ENCODE data around the gene DPM2.

DPM2 gene

DNA sequence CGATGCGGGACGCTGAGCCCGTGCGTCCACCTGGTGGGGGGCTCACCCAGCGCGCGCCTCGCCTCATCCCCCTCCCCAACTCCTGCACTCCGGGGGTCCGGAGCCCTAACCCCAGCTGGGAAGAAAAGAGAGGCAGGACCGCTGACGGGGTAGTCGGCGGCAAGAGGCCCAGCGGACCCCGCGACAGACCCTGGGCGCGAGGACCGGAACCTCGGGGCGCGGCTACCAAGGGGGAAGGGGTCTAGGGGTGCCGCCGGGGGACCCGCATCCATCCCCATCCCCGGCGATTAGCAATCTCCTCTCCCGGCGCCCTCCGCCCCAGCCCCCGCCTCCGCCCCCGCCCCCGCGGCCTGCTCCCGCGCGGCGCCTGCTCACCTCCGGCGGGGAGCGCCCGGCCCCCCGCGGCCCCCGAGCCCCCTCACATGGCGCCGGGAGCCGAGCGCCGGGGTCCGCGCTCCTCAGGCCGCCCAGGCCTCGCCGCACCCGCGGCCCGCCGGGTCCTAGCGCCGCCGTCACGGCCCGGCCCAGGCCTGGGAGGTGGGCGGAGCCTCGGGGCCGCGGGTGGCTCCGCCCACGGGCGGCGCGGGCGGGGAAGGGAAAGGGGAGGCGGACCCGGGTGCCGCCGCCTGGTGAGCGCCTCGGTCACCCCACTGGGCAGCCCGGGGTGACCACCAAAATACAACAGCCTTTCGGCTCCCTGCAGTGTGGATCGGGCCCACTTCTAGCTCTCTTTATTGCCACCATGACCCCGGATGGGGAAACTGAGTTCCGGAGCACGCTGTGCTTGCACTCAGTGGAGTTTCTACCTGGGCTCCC is 38.3 kb downstream of the DPM2 start, which contains the start of gene ST6GALNAC6:
ST6GALNAC6 (minus strand) TSS at position 476 of the 816 bp plus-strand sequence. CDS start 1,622 bp downstream, outside the sequence.
- DNase-seq (ENCODE audit: low read depth in 4 of 4, low spot score in 1 of 4): peak; percentile 47 to 67 (median 56)

DNA sequence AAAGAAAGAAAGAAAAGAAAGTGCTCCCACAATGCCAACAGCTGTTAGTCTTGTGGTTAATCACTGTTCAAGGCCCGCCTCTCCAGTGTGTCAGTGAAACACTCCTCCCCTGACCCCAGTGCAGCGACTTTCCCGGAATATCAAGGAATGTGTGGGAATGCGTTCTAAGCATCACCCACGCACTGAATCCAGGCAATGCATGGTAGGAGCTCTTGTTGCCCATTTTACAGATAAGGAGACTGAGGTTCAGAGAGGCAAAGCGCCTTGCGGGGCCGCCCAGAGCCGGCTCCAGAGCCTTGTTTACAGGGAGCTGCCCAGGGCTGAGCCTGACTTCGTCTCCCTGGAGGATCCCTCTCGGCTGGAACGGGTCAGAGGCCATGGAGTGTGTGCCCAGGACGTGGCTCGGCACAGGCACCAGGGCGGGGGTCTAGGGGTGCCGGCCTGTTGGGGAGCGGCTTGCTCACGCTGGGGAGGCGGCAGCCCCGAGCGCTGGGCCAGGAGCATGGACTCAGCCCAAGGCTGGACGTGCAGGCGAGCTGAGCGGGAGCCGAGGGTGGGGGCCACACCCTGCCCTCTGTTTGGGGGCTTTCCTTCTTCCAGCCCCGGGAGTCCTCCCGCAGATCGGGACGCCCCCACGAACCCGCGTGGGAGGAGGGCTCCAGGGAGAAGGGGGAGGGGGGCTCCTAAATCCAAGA is 39.1 kb downstream of the DPM2 start:
- DNase-seq (ENCODE audit: low read depth in 4 of 4, low spot score in 1 of 4): no peak

DNA sequence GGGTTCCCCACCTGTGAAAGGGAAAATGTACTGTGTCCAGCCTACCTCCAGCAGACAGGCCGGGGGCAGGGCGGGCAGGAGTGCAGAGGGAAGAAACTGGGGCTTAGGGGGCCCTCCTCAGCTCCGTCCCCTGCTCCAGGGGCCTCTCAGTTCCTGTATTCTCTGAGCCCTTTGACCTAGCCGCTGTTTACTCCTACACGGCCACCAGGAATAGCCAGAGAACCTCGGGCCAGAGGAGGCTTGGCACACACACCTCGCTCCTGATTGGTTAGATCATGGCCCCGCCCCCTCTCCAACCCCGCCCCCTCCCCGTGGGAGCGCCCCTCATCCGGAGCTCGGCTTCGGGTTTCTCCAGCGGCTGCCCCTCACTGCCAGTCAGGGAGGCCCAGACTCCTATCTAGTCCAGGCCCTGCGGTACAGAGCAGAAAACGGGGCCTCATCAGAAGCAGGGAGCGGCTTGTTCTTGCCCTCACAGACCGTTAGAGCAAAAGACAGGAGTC is 40.4 kb downstream of the DPM2 start:
- DNase-seq (ENCODE audit: low read depth in 4 of 4, low spot score in 1 of 4): no peak

DNA sequence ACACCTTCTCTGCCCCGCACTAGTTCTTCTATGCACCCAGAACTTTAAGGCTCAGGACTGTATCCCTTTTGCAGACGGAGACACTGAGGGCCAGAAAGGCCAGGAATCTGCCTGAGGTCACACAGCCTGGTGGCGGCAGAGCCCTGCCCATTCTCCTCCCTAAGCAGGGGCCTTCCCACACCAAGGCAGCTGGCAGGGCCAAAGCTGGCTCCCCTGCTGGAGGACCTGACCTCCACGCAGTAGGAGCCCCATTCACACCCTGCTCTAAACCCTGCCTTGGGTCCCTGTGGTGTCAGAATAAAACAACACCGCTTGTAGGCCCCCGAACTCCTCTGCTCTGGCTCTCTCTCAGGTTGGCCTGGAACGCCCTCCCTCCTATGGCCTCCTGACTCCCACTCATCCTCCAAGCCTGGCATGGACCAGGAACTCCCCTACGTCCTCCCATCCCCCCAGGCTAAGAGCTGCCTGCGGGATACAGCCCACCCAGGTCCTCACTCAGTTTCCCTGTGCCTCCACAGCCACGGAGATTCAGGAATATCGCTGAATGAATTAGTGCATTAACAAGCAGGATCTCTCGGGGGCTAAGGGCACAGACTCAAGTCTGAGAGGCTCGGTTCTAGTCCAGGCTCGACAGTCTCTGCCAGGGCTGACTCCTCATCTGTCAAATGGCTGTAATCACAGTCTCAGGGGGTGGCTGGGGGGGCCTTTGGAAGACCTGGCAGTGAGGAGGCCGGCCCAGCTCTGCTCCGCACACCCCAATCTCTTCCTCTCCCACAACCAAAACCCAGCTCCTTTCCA is 41.1 kb downstream of the DPM2 start:
- no peak for DNase-seq (ENCODE audit: low read depth in 4 of 4, low spot score in 1 of 4)

DNA sequence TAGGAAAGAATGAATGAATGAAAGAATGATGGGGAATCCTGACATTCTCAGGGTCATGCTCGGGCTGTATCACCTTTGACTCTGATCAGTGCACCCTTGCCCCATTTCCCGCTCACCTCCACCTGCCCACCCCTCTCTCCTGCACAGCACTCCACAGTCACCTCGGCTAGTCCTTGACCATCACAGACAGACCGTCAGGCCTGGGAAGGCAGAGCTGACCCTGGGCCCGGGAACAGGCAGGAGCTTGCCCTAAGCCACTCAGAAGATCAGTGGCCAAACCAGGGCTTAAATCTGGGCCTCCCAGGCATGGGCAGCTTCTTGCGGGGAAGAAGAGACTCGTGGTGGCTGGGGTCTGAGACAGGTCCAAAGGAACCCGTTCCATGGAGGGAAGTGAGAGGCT is 41.8 kb downstream of the DPM2 start:
- no peak for DNase-seq (ENCODE audit: low read depth in 4 of 4, low spot score in 1 of 4)

DNA sequence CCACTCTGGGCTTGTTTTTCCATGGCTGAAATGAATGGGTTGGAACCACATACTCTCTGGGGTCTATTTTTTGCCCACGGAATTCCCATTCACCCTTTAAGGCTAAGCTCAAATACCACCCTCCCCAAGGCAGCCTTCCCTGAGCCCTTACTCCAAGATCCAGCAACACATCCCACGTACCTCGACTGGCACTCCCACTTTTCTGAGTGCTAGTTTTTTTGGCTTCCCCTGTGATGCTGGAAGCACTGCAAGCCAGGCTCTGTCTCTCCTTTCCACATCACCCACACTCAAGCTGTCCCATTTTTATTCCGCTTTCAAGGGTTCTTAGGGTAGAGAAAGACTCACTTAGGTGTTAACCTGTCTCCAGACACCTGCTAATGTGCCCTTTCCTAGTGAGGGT is 44.3 kb downstream of the DPM2 start:
- DNase-seq (ENCODE audit: low read depth in 4 of 4, low spot score in 1 of 4): no peak

DNA sequence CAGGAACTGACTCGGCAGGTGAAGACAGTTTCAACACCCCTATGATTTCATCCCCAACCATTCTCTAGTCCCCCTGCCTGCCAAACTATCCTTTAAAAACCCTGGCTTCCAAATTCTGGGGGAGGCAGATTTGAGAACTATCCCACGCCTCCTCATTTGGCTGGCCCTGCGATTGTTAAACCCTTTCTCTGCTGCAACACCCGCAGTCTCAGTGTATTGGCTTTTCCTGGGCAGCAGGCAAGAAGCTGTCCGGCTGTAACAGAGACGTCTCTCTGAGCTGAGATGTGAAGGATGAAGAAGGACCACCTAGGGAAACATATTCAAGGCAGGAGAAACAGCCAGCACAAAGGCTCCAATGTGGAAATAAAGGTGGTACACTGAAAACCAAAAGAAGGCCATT is 44.8 kb downstream of the DPM2 start:
- no peak for DNase-seq (ENCODE audit: low read depth in 4 of 4, low spot score in 1 of 4)

DNA sequence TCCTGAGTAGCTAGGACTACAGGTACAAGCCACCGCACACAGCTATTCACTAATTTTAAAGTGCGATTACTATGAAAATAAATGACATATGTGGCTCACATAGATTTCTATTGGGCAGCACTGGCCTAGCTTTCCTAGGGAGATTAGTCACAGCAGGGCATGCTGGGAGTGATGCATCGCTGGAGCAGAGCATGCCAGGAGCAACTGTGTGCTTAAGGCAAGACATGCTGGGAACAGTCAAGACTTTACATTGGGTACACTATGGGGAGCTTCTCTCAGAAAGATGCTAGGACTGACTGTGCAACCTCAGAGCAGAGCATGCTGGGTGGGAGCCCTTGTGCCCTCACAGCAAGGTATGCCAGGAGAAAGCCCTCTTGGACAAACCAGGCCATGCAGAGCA is 47.6 kb downstream of the DPM2 start:
- DNase-seq (ENCODE audit: low read depth in 4 of 4, low spot score in 1 of 4): no peak

DNA sequence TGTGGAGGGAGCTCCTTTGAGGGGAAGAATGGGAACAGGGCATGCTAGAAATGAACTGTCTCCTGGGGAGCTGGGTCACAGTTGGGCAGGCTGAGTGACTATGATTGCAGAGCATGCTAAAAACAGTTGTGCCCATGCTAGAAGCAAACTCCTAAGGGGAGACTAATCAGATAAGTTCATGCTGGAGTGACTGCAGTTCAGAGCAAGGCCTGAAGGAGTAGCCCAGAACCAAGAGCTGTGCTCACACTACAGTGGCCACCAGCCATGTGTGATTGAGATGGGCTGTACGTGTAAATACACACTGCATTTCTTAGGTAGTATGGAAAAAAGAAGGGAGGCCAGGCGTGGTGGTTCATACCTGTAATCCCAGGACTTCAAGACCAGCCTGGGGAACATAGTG is 49.9 kb downstream of the DPM2 start:
- no peak for DNase-seq (ENCODE audit: low read depth in 4 of 4, low spot score in 1 of 4)

DNA sequence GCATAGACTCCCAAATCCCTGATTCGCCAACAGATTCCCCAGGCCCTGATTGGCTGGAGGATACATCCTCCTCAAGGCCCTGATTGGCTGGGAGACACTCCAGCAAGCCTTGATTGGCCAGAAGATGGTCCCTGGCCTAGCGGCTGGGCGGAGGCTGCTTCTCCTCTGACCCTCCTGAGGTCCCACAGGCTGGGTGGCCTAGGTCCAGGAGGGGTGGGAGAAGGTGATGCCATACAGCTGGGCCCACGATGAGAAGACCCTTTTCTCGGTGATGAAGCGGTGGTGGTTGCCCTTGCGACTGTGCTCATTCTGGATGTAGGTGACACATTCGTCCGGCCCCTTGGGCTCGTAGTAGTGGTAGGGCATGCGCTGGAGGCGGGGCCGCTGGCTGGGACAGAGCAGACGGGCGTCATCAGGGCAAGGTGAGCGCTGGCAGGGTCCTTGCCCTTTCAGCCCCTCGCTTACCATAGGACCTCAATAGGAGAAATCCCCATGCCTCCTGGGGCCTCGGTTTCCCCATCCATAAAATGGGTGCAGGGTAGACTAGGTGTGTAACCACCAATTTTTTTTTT is 51.2 kb downstream of the DPM2 start:
- DNase-seq (ENCODE audit: low read depth in 4 of 4, low spot score in 1 of 4): no peak

DNA sequence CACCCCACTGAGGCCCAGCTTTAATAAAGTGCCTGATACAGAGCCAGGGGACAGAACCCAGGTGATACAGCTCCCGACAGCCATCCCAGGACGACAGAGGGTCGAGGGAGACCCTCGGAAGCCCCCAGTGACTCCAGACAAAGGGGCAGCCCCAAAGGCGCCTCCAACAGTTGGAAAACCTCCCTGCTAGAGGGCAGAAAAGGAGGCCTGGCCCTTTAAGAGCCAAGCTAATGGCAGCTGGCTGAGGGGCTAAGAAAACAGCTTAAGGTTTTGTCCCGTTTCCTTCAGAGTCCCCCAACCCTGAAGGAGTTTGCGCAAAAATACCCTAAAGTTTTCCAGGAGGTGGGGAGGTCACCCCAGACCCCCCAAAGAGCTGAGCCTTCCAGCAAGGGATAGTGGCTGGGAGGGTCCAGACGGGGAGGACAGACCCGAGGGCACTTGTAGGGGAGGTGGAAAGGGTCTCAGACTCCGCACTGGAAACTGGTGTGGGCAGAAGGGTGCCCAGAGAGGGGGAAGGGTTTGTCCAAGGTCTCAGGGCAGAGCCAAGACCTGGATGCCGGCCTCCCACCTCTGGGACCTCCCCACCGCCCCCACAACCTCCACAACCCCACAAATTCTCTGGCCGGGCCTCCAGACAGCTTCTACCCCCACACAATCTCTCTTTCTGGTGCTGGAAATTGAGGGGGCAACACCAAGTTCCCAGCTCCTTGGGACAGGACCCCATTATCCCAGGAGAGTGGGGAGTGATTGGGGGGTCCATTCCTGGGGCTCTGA is 52.0 kb downstream of the DPM2 start:
- no peak for DNase-seq (ENCODE audit: low read depth in 4 of 4, low spot score in 1 of 4)
